GM23248 (cell line): ENCODE data around the gene NGB.

Source experiments
- EZH2 ChIP-seq: fragments of 200-600 bp; sonication (generic); IDR thresholded peaks from 2 replicates; pipeline ENCODE4 v1.6.1; 2018; ENCODE audit warnings: antibody characterized with exemption, mild to moderate bottlenecking; ENCODE audit not compliant: insufficient read depth, poor library complexity, severe bottlenecking
- EZH2phosphoT487 ChIP-seq: fragments of 200-600 bp; sonication (generic); IDR thresholded peaks from 2 replicates; pipeline ENCODE4 v1.6.1; 2018; ENCODE audit warnings: antibody characterized with exemption, moderate library complexity, mild to moderate bottlenecking, low read depth; ENCODE audit not compliant: insufficient read depth

- no peak for TF ChIP-seq EZH2
- TF ChIP-seq EZH2phosphoT487, result no peak
These were observed 15.6 kb upstream of the NGB start for GRCh38 chr14:77286576-77286975.
